ENCODE data around the gene TNFAIP2.

DNA sequence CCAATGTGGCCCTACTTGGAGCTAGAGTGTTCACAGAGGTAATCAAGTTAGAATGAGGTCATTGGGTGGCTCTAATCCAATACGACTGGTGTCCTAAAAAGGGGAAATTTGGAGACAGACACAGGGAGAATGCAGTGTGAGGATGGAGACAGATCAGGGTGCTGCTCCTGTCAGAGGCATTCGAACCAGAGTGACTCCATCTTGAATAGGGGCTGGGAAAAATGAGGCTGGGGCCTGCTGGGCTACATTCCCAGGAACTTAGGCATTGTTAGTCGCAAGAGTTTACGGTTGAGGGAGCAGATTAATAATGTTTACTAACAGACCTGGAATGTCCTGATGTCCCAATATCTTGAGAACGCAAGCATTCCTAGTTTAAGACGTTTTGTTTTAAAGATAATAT is 20.2 kb downstream of the TNFAIP2 start:
- TF ChIP-seq ZNF717 (CRISPR knock-in tag; IDR thresholded peaks at IDR 0.05) (no peak), BHLHE40 (IDR thresholded peaks at IDR 0.05; ENCODE audit: low read length) (no peak), ZNF140 (CRISPR knock-in tag; IDR thresholded peaks at IDR 0.05) (no peak), PRMT5 (CRISPR knock-in tag; IDR thresholded peaks at IDR 0.05) (no peak), KLF10 (CRISPR knock-in tag; IDR thresholded peaks at IDR 0.05) (no peak), ZNF232 (CRISPR knock-in tag; IDR thresholded peaks at IDR 0.05) (no peak)
- TF ChIP-seq, protein P1, sequence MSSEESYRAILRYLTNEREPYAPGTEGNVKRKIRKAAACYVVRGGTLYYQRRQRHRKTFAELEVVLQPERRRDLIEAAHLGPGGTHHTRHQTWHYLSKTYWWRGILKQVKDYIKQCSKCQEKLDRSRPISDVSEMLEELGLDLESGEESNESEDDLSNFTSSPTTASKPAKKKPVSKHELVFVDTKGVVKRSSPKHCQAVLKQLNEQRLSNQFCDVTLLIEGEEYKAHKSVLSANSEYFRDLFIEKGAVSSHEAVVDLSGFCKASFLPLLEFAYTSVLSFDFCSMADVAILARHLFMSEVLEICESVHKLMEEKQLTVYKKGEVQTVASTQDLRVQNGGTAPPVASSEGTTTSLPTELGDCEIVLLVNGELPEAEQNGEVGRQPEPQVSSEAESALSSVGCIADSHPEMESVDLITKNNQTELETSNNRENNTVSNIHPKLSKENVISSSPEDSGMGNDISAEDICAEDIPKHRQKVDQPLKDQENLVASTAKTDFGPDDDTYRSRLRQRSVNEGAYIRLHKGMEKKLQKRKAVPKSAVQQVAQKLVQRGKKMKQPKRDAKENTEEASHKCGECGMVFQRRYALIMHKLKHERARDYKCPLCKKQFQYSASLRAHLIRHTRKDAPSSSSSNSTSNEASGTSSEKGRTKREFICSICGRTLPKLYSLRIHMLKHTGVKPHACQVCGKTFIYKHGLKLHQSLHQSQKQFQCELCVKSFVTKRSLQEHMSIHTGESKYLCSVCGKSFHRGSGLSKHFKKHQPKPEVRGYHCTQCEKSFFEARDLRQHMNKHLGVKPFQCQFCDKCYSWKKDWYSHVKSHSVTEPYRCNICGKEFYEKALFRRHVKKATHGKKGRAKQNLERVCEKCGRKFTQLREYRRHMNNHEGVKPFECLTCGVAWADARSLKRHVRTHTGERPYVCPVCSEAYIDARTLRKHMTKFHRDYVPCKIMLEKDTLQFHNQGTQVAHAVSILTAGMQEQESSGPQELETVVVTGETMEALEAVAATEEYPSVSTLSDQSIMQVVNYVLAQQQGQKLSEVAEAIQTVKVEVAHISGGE (CRISPR knock-in tag; IDR thresholded peaks at IDR 0.05): no peak
- TF ChIP-seq, protein P2, sequence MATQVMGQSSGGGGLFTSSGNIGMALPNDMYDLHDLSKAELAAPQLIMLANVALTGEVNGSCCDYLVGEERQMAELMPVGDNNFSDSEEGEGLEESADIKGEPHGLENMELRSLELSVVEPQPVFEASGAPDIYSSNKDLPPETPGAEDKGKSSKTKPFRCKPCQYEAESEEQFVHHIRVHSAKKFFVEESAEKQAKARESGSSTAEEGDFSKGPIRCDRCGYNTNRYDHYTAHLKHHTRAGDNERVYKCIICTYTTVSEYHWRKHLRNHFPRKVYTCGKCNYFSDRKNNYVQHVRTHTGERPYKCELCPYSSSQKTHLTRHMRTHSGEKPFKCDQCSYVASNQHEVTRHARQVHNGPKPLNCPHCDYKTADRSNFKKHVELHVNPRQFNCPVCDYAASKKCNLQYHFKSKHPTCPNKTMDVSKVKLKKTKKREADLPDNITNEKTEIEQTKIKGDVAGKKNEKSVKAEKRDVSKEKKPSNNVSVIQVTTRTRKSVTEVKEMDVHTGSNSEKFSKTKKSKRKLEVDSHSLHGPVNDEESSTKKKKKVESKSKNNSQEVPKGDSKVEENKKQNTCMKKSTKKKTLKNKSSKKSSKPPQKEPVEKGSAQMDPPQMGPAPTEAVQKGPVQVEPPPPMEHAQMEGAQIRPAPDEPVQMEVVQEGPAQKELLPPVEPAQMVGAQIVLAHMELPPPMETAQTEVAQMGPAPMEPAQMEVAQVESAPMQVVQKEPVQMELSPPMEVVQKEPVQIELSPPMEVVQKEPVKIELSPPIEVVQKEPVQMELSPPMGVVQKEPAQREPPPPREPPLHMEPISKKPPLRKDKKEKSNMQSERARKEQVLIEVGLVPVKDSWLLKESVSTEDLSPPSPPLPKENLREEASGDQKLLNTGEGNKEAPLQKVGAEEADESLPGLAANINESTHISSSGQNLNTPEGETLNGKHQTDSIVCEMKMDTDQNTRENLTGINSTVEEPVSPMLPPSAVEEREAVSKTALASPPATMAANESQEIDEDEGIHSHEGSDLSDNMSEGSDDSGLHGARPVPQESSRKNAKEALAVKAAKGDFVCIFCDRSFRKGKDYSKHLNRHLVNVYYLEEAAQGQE (IDR thresholded peaks at IDR 0.05; ENCODE audit: borderline replicate concordance): no peak
- TF ChIP-seq, protein P2 (CRISPR knock-in tag; IDR thresholded peaks at IDR 0.05; ENCODE audit: low read depth): no peak
- TF ChIP-seq, protein P3, sequence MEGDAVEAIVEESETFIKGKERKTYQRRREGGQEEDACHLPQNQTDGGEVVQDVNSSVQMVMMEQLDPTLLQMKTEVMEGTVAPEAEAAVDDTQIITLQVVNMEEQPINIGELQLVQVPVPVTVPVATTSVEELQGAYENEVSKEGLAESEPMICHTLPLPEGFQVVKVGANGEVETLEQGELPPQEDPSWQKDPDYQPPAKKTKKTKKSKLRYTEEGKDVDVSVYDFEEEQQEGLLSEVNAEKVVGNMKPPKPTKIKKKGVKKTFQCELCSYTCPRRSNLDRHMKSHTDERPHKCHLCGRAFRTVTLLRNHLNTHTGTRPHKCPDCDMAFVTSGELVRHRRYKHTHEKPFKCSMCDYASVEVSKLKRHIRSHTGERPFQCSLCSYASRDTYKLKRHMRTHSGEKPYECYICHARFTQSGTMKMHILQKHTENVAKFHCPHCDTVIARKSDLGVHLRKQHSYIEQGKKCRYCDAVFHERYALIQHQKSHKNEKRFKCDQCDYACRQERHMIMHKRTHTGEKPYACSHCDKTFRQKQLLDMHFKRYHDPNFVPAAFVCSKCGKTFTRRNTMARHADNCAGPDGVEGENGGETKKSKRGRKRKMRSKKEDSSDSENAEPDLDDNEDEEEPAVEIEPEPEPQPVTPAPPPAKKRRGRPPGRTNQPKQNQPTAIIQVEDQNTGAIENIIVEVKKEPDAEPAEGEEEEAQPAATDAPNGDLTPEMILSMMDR (IDR thresholded peaks at IDR 0.05 in 2 of 3, conservative IDR thresholded peaks at IDR 0.05 in 1 of 3; ENCODE audit: insufficient read depth in 2 of 3, low read depth in 1 of 3, low read length in 3 of 3): no peak

Data from K562 (cell line).